HG03095 (cell line): ENCODE data around the gene SPEN.

ENCODE experiments used
- ATAC-seq: cut with Tn5 transposase; IDR thresholded peaks from one replicate; pipeline ENCODE4 v1.9.1; 2021; ENCODE audit warnings: moderate library complexity; ENCODE audit not compliant: unreplicated experiment

Gene SPEN

GRCh38 chr1:15935056-15935950, 87.8 kb downstream of the SPEN start:
- no peak for ATAC-seq

GRCh38 chr1:15936025-15936424, 88.5 kb downstream of the SPEN start:
- no peak for ATAC-seq

- ATAC-seq = no peak
These were observed 89.6 kb downstream of the SPEN start for GRCh38 chr1:15937146-15937545.

GRCh38 chr1:15937706-15938168, 90.2 kb downstream of the SPEN start:
- no peak for ATAC-seq

GRCh38 chr1:15938628-15939161, 91.2 kb downstream of the SPEN start:
- no peak for ATAC-seq

- ATAC-seq = no peak
These were observed 91.9 kb downstream of the SPEN start for GRCh38 chr1:15939181-15940109.

- no peak for ATAC-seq
These were observed 92.9 kb downstream of the SPEN start for GRCh38 chr1:15940110-15941043.

- ATAC-seq = no peak
These were observed 93.7 kb downstream of the SPEN start for GRCh38 chr1:15941044-15941840.

GRCh38 chr1:15941899-15942660, 94.6 kb downstream of the SPEN start:
- ATAC-seq = no peak

- ATAC-seq = no peak
These were observed 95.3 kb downstream of the SPEN start for GRCh38 chr1:15942661-15943327.

- no peak for ATAC-seq
These were observed 96.0 kb downstream of the SPEN start for GRCh38 chr1:15943328-15943991.

GRCh38 chr1:15943992-15944307, 96.4 kb downstream of the SPEN start:
- ATAC-seq = no peak

GRCh38 chr1:15944308-15945010, 97.0 kb downstream of the SPEN start:
- no peak for ATAC-seq

- no peak for ATAC-seq
These were observed 97.7 kb downstream of the SPEN start for GRCh38 chr1:15945011-15945831.

GRCh38 chr1:15945832-15946448, 98.4 kb downstream of the SPEN start:
- ATAC-seq = no peak
